ENCODE data around the gene UFD1. TPM values are rescaled to one million over a fixed set of nuclear protein-coding genes. Genes with fewer than 3 reads are reported as not detected.

Gene UFD1
- total and polyA plus RNA-seq, 9 of the 15 experiments (the other 6 are each of a cell fraction or from before 2014, with no cell fraction given): 238 to 645 (median 363) TPM

- TF ChIP-seq PYGO2 (tag; IDR thresholded peaks at IDR 0.05) (no peak), JUN (IDR thresholded peaks at IDR 0.05; ENCODE audit: borderline replicate concordance, low read depth, low read length) (no peak), JUN (CRISPR knock-in tag; IDR thresholded peaks at IDR 0.05; ENCODE audit: borderline replicate concordance) (no peak), NBN (IDR thresholded peaks at IDR 0.05; ENCODE audit: low read depth) (no peak), L3MBTL2 (IDR thresholded peaks at IDR 0.05) (no peak), POLR2A (conservative IDR thresholded peaks at IDR 0.05) (peak; percentile 36), ZNF408 (CRISPR knock-in tag; IDR thresholded peaks at IDR 0.05; ENCODE audit: low read depth) (peak; percentile 71; the same call in 1 of the 2 replicates), CBFA2T2 (conservative IDR thresholded peaks at IDR 0.05) (no peak), ZBTB9 (CRISPR knock-in tag; IDR thresholded peaks at IDR 0.05) (no peak), HDAC6 (IDR thresholded peaks at IDR 0.05; ENCODE audit: low read depth, low read length) (0 out of 2 replicates have a peak, but pooled peaks have one; percentile 13), ZNF175 (CRISPR knock-in tag; IDR thresholded peaks at IDR 0.05; ENCODE audit: low read depth) (no peak), FOXJ2 (tag; IDR thresholded peaks at IDR 0.05) (no peak), GTF2A2 (tag; IDR thresholded peaks at IDR 0.05) (no peak), E2F1 (CRISPR knock-in tag; IDR thresholded peaks at IDR 0.05) (no peak), POLR2B (IDR thresholded peaks at IDR 0.05; ENCODE audit: low read depth, partially characterized antibody) (no peak), TOE1 (IDR thresholded peaks at IDR 0.05; ENCODE audit: borderline replicate concordance) (no peak), TOE1 (CRISPR knock-in tag; IDR thresholded peaks at IDR 0.05; ENCODE audit: borderline replicate concordance, low read depth) (no peak), SNRNP70 (optimal IDR thresholded peaks at IDR 0.05; ENCODE audit: low read depth, low read length) (peak; percentile 69), ZNF212 (CRISPR knock-in tag; IDR thresholded peaks at IDR 0.05) (0 out of 2 replicates have a peak, but pooled peaks have one; percentile 35)
- TF ChIP-seq, protein P1, sequence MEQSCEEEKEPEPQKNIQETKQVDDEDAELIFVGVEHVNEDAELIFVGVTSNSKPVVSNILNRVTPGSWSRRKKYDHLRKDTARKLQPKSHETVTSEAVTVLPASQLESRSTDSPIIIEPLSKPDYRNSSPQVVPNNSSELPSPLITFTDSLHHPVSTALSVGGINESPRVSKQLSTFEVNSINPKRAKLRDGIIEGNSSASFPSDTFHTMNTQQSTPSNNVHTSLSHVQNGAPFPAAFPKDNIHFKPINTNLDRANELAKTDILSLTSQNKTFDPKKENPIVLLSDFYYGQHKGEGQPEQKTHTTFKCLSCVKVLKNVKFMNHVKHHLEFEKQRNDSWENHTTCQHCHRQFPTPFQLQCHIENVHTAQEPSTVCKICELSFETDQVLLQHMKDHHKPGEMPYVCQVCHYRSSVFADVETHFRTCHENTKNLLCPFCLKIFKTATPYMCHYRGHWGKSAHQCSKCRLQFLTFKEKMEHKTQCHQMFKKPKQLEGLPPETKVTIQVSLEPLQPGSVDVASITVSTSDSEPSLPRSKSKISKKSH (CRISPR knock-in tag; IDR thresholded peaks at IDR 0.05): no peak
- TF ChIP-seq, protein P2, sequence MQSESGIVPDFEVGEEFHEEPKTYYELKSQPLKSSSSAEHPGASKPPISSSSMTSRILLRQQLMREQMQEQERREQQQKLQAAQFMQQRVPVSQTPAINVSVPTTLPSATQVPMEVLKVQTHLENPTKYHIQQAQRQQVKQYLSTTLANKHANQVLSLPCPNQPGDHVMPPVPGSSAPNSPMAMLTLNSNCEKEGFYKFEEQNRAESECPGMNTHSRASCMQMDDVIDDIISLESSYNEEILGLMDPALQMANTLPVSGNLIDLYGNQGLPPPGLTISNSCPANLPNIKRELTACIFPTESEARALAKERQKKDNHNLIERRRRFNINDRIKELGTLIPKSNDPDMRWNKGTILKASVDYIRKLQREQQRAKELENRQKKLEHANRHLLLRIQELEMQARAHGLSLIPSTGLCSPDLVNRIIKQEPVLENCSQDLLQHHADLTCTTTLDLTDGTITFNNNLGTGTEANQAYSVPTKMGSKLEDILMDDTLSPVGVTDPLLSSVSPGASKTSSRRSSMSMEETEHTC (IDR thresholded peaks at IDR 0.05): no peak
These were observed 29.6 kb downstream of the UFD1 start (continued) for GRCh38 chr22:19449422-19449767.
